HepG2 (cell line): ENCODE results near the gene AMZ1. TPM values are rescaled to one million over a fixed set of nuclear protein-coding genes. Genes with fewer than 3 reads are reported as not detected.
A peak's percentile ranks its signal among the peaks of the same experiment; 100 is the strongest.

Experiments
- ERF ChIP-seq: IDR thresholded peaks from 2 replicates; pipeline ENCODE4 v1.6.1; 2018; ENCODE audit warnings: missing biosample characterization, missing genetic modification reagents
- HOXD1 ChIP-seq: sonication (generic); formaldehyde crosslinking; IDR thresholded peaks from 2 replicates; pipeline ENCODE4 v1.5.0; 2020; ENCODE audit warnings: missing genetic modification reagents
- POGZ ChIP-seq: sonication (generic); formaldehyde crosslinking; IDR thresholded peaks from 2 replicates; pipeline ENCODE4 v1.4.0; 2020; ENCODE audit warnings: mild to moderate bottlenecking, missing genetic modification reagents
- ZNF20 ChIP-seq: sonication (generic); formaldehyde crosslinking; IDR thresholded peaks from 2 replicates; pipeline ENCODE4 v1.4.0; 2020; ENCODE audit warnings: mild to moderate bottlenecking, moderate library complexity, missing genetic modification reagents
- ZNF33A ChIP-seq: sonication (generic); formaldehyde crosslinking; IDR thresholded peaks from 2 replicates; pipeline ENCODE4 v1.5.1; 2020; ENCODE audit warnings: missing genetic modification reagents, mild to moderate bottlenecking, moderate library complexity, borderline replicate concordance
- ZNF772 ChIP-seq: sonication (generic); formaldehyde crosslinking; IDR thresholded peaks from 2 replicates; pipeline ENCODE4 v1.5.0; 2020; ENCODE audit warnings: mild to moderate bottlenecking, missing genetic modification reagents
- polyA plus RNA-seq, 8 experiments: library from polyadenylated mRNA; depleted of rRNA in 3 of 8; stranded (reverse) in 7 of 8; unstranded in 1 of 8; fragments of >200 nt; fragmentation: Illumina TruSeq in 4 of 8; extraction: Trizol in 4 of 8; gene quantifications; 2 replicates each; pipeline versions ENCODE4 v1.2.1 to v1.2.3, GENCODE V29; 2011 to 2016; ENCODE audit warnings: low read depth in 4 of 8, missing spikeins in 1 of 8, mixed read lengths in 1 of 8; ENCODE audit not compliant: insufficient read depth in 1 of 8
- total RNA-seq, 5 experiments: library from RNA; depleted of rRNA; stranded (reverse); fragments of >200 nt; fragmentation: Illumina TruSeq; extraction: Trizol; gene quantifications; 2 replicates each; pipeline ENCODE4 v1.2.3, GENCODE V29; 2016; ENCODE audit warnings: low read depth in 1 of 5
- TF ChIP-seq, protein P1 (sequence below): sonication (generic); formaldehyde crosslinking; IDR thresholded peaks from 2 replicates; pipeline ENCODE4 v1.4.0; 2020; ENCODE audit warnings: mild to moderate bottlenecking, missing genetic modification reagents
- TF ChIP-seq, protein P2 (sequence below): IDR thresholded peaks from 2 replicates; pipeline ENCODE4 v1.6.1; 2016
- TF ChIP-seq, protein P3 (sequence below): sonication (generic); formaldehyde crosslinking; IDR thresholded peaks from 2 replicates; pipeline ENCODE4 v1.5.1; 2020; ENCODE audit warnings: mild to moderate bottlenecking, missing genetic modification reagents, borderline replicate concordance
- TF ChIP-seq, protein P4 (sequence below): sonication (generic); formaldehyde crosslinking; IDR thresholded peaks from 2 replicates; pipeline ENCODE4 v1.9.0; 2021; ENCODE audit warnings: missing genetic modification reagents, borderline replicate concordance
- TF ChIP-seq, protein P5 (sequence below): sonication (generic); formaldehyde crosslinking; IDR thresholded peaks from one replicate; pipeline ENCODE4 v1.5.1; 2020; ENCODE audit warnings: mild to moderate bottlenecking, missing genetic modification reagents; ENCODE audit errors: not compliant biosample characterization

AMZ1 gene
- total and polyA plus RNA-seq, 2 of the 13 experiments (the other 11 are each of a cell fraction or from before 2014, with no cell fraction given), result 0.03 TPM; not detected in 1

DNA sequence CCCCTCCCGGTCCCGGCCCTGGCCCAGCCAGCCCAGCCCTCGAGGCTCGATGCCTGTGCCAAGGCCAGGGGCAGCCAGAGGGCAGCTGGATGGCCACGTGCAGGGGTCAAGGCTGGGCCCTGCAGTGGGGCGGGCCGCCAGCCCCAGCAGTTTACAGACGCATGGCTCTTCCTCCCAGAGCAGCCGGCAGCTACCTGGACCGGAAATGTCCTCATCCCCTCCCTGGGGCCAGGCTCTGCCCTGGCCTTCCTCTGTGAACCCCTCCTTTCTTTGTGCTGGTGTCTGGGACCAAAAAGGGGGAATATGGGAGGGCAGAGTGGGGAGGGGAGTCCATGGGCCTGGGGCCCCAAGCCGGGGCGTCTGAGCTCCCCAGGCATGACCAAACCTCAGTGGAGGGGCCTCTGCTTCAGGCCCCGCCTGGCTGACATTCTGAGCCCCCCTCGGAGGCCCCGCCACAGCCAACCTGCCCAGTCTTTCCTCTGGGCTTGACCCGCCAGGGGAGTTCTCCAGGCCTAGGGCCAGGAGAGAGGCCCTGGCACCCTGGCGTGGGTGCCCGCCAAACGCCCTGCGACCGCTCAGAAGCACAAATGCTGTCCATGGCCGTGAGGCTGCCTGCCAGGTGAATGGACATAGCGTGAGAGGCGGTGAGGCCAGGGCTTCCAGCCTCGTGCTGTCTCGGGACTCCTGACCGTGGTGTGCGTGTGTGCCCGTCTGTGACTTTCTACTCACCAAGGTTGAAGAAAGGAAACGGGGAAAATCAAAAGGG is 24.7 kb upstream of the AMZ1 start (continued):
- TF ChIP-seq, protein P1, sequence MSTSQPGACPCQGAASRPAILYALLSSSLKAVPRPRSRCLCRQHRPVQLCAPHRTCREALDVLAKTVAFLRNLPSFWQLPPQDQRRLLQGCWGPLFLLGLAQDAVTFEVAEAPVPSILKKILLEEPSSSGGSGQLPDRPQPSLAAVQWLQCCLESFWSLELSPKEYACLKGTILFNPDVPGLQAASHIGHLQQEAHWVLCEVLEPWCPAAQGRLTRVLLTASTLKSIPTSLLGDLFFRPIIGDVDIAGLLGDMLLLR (CRISPR knock-in tag), result 0 out of 2 replicates have a peak, but pooled peaks have one; percentile 54
- TF ChIP-seq, protein P2, sequence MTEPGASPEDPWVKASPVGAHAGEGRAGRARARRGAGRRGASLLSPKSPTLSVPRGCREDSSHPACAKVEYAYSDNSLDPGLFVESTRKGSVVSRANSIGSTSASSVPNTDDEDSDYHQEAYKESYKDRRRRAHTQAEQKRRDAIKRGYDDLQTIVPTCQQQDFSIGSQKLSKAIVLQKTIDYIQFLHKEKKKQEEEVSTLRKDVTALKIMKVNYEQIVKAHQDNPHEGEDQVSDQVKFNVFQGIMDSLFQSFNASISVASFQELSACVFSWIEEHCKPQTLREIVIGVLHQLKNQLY (CRISPR knock-in tag), result peak; percentile 99
- TF ChIP-seq ZNF20 (no peak), HOXD1 (CRISPR knock-in tag) (peak; percentile 34; the same call in 1 of the 2 replicates), ERF (CRISPR knock-in tag) (peak; percentile 99), ZNF772 (peak; percentile 91), POGZ (peak; percentile 59; the same call in 1 of the 2 replicates), ZNF33A (CRISPR knock-in tag) (no peak)
- TF ChIP-seq, protein P3, sequence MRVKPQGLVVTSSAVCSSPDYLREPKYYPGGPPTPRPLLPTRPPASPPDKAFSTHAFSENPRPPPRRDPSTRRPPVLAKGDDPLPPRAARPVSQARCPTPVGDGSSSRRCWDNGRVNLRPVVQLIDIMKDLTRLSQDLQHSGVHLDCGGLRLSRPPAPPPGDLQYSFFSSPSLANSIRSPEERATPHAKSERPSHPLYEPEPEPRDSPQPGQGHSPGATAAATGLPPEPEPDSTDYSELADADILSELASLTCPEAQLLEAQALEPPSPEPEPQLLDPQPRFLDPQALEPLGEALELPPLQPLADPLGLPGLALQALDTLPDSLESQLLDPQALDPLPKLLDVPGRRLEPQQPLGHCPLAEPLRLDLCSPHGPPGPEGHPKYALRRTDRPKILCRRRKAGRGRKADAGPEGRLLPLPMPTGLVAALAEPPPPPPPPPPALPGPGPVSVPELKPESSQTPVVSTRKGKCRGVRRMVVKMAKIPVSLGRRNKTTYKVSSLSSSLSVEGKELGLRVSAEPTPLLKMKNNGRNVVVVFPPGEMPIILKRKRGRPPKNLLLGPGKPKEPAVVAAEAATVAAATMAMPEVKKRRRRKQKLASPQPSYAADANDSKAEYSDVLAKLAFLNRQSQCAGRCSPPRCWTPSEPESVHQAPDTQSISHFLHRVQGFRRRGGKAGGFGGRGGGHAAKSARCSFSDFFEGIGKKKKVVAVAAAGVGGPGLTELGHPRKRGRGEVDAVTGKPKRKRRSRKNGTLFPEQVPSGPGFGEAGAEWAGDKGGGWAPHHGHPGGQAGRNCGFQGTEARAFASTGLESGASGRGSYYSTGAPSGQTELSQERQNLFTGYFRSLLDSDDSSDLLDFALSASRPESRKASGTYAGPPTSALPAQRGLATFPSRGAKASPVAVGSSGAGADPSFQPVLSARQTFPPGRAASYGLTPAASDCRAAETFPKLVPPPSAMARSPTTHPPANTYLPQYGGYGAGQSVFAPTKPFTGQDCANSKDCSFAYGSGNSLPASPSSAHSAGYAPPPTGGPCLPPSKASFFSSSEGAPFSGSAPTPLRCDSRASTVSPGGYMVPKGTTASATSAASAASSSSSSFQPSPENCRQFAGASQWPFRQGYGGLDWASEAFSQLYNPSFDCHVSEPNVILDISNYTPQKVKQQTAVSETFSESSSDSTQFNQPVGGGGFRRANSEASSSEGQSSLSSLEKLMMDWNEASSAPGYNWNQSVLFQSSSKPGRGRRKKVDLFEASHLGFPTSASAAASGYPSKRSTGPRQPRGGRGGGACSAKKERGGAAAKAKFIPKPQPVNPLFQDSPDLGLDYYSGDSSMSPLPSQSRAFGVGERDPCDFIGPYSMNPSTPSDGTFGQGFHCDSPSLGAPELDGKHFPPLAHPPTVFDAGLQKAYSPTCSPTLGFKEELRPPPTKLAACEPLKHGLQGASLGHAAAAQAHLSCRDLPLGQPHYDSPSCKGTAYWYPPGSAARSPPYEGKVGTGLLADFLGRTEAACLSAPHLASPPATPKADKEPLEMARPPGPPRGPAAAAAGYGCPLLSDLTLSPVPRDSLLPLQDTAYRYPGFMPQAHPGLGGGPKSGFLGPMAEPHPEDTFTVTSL (CRISPR knock-in tag), result peak; percentile 56; the same call in 1 of the 2 replicates
- TF ChIP-seq, protein P4, sequence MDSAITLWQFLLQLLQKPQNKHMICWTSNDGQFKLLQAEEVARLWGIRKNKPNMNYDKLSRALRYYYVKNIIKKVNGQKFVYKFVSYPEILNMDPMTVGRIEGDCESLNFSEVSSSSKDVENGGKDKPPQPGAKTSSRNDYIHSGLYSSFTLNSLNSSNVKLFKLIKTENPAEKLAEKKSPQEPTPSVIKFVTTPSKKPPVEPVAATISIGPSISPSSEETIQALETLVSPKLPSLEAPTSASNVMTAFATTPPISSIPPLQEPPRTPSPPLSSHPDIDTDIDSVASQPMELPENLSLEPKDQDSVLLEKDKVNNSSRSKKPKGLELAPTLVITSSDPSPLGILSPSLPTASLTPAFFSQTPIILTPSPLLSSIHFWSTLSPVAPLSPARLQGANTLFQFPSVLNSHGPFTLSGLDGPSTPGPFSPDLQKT (CRISPR knock-in tag), result 0 out of 2 replicates have a peak, but pooled peaks have one; percentile 14
- TF ChIP-seq, protein P5, sequence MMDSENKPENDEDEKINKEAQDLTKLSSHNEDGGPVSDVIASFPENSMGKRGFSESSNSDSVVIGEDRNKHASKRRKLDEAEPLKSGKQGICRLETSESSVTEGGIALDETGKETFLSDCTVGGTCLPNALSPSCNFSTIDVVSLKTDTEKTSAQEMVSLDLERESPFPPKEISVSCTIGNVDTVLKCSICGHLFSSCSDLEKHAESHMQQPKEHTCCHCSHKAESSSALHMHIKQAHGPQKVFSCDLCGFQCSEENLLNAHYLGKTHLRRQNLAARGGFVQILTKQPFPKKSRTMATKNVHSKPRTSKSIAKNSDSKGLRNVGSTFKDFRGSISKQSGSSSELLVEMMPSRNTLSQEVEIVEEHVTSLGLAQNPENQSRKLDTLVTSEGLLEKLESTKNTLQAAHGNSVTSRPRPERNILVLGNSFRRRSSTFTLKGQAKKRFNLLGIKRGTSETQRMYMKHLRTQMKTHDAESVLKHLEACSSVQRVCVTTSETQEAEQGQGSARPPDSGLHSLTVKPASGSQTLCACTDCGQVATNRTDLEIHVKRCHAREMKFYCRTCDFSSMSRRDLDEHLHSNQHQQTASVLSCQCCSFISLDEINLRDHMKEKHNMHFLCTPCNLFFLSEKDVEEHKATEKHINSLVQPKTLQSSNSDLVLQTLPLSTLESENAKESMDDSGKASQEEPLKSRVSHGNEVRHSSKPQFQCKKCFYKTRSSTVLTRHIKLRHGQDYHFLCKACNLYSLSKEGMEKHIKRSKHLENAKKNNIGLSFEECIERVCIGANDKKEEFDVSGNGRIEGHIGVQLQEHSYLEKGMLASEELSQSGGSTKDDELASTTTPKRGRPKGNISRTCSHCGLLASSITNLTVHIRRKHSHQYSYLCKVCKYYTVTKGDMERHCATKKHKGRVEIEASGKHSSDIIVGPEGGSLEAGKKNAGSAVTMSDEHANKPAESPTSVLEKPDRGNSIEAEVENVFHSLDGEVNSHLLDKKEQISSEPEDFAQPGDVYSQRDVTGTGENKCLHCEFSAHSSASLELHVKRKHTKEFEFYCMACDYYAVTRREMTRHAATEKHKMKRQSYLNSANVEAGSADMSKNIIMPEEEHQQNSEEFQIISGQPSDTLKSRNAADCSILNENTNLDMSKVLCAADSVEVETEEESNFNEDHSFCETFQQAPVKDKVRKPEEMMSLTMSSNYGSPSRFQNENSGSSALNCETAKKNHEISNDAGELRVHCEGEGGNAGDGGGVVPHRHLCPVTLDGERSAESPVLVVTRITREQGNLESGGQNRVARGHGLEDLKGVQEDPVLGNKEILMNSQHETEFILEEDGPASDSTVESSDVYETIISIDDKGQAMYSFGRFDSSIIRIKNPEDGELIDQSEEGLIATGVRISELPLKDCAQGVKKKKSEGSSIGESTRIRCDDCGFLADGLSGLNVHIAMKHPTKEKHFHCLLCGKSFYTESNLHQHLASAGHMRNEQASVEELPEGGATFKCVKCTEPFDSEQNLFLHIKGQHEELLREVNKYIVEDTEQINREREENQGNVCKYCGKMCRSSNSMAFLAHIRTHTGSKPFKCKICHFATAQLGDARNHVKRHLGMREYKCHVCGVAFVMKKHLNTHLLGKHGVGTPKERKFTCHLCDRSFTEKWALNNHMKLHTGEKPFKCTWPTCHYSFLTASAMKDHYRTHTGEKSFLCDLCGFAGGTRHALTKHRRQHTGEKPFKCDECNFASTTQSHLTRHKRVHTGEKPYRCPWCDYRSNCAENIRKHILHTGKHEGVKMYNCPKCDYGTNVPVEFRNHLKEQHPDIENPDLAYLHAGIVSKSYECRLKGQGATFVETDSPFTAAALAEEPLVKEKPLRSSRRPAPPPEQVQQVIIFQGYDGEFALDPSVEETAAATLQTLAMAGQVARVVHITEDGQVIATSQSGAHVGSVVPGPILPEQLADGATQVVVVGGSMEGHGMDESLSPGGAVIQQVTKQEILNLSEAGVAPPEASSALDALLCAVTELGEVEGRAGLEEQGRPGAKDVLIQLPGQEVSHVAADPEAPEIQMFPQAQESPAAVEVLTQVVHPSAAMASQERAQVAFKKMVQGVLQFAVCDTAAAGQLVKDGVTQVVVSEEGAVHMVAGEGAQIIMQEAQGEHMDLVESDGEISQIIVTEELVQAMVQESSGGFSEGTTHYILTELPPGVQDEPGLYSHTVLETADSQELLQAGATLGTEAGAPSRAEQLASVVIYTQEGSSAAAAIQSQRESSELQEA, result peak; percentile 85
